HG03469 (cell line): ENCODE results near the gene SCNN1G.

Source experiments
- ATAC-seq: cut with Tn5 transposase; IDR thresholded peaks from one replicate; pipeline ENCODE4 v1.9.1; 2021; ENCODE audit warnings: mild to moderate bottlenecking, moderate library complexity, moderate number of reproducible peaks; ENCODE audit not compliant: unreplicated experiment

Gene SCNN1G

GRCh38 chr16:23196539-23196938 is 14.0 kb downstream of the SCNN1G start:
- ATAC-seq, result no peak

- ATAC-seq, result no peak
Observed at GRCh38 chr16:23202166-23202565, 19.6 kb downstream of the SCNN1G start.

- no peak for ATAC-seq
Observed at GRCh38 chr16:23206986-23207385, 24.4 kb downstream of the SCNN1G start.

GRCh38 chr16:23207485-23207884 is 24.9 kb downstream of the SCNN1G start:
- ATAC-seq, result no peak

GRCh38 chr16:23209606-23210005 is 27.1 kb downstream of the SCNN1G start:
- no peak for ATAC-seq

GRCh38 chr16:23213831-23214230 is 31.3 kb downstream of the SCNN1G start:
- ATAC-seq, result no peak

GRCh38 chr16:23214796-23215195 is 32.3 kb downstream of the SCNN1G start:
- no peak for ATAC-seq

- ATAC-seq, result no peak
Observed at GRCh38 chr16:23215435-23215834, 32.9 kb downstream of the SCNN1G start.

GRCh38 chr16:23216658-23217246 is 34.2 kb downstream of the SCNN1G start:
- ATAC-seq, result no peak

- ATAC-seq, result no peak
Observed at GRCh38 chr16:23217646-23218045, 35.1 kb downstream of the SCNN1G start.

- no peak for ATAC-seq
Observed at GRCh38 chr16:23222929-23223328, 40.4 kb downstream of the SCNN1G start.

- ATAC-seq, result no peak
Observed at GRCh38 chr16:23223368-23223767, 40.8 kb downstream of the SCNN1G start.

- no peak for ATAC-seq
Observed at GRCh38 chr16:23225109-23225508, 42.6 kb downstream of the SCNN1G start.

- ATAC-seq, result no peak
Observed at GRCh38 chr16:23225634-23226033, 43.1 kb downstream of the SCNN1G start.

GRCh38 chr16:23227529-23227928 is 45.0 kb downstream of the SCNN1G start:
- no peak for ATAC-seq

GRCh38 chr16:23229714-23230113 is 47.2 kb downstream of the SCNN1G start:
- no peak for ATAC-seq

GRCh38 chr16:23232806-23233205 is 50.3 kb downstream of the SCNN1G start:
- no peak for ATAC-seq

GRCh38 chr16:23235176-23235575 is 52.6 kb downstream of the SCNN1G start:
- ATAC-seq, result no peak

GRCh38 chr16:23236983-23237382 is 54.4 kb downstream of the SCNN1G start:
- no peak for ATAC-seq

GRCh38 chr16:23240994-23241393 is 58.4 kb downstream of the SCNN1G start:
- ATAC-seq, result no peak

GRCh38 chr16:23244122-23244521 is 61.6 kb downstream of the SCNN1G start:
- ATAC-seq, result no peak

- ATAC-seq, result no peak
Observed at GRCh38 chr16:23245268-23245667, 62.7 kb downstream of the SCNN1G start.
